GM23338 (cell line): ENCODE results near the gene DRD2. TPM values are rescaled to one million over a fixed set of nuclear protein-coding genes. Genes with fewer than 3 reads are reported as not detected.

Source experiments
- ATAC-seq: fragments of 200-7000 bp; cut with Tn5 transposase; 3 replicates; pipeline ENCODE4 v1.9.1; 2020
- DNase-seq: peaks from one replicate; pipeline ENCODE4 v3.0.0-alpha.2; 2015; ENCODE audit warnings: low spot score
- H2AFZ ChIP-seq: fragments of 200-600 bp; sonication (generic); 2 replicates; pipeline ENCODE4 v1.8.0; 2016; ENCODE audit warnings: antibody characterized with exemption, mild to moderate bottlenecking, moderate library complexity
- H3F3A ChIP-seq: fragments of 200-600 bp; sonication (generic); replicated peaks from 2 replicates; pipeline ENCODE4 v1.8.0; 2017; ENCODE audit warnings: antibody characterized with exemption, mixed run types, low read depth
- H3K27ac ChIP-seq: fragments of 200-600 bp; sonication (generic); 2 replicates; pipeline ENCODE4 v1.6.1; 2016; ENCODE audit warnings: low read depth
- H3K27me3 ChIP-seq: fragments of 200-600 bp; sonication (generic); 2 replicates; pipeline ENCODE4 v1.8.0; 2016; ENCODE audit warnings: mild to moderate bottlenecking, mixed run types, moderate library complexity; ENCODE audit not compliant: insufficient read depth
- H3K36me3 ChIP-seq: fragments of 200-600 bp; sonication (generic); 2 replicates; pipeline ENCODE4 v1.8.0; 2016; ENCODE audit warnings: mild to moderate bottlenecking; ENCODE audit not compliant: insufficient read depth
- H3K4me1 ChIP-seq: fragments of 200-600 bp; sonication (generic); 2 replicates; pipeline ENCODE4 v1.8.0; 2016; ENCODE audit warnings: mild to moderate bottlenecking, moderate library complexity; ENCODE audit not compliant: insufficient read depth
- H3K4me2 ChIP-seq: fragments of 200-600 bp; sonication (generic); 2 replicates; pipeline ENCODE4 v1.7.1; 2017; ENCODE audit warnings: mixed run types
- H3K4me3 ChIP-seq: fragments of 200-600 bp; sonication (generic); 2 replicates; pipeline ENCODE4 v1.6.1; 2016; ENCODE audit warnings: mixed run types
- H3K79me2 ChIP-seq: fragments of 200-600 bp; sonication (generic); replicated peaks from 2 replicates; pipeline ENCODE4 v1.8.0; 2017; ENCODE audit warnings: mild to moderate bottlenecking; ENCODE audit not compliant: insufficient read depth
- H3K9me2 ChIP-seq: fragments of 200-600 bp; sonication (generic); 2 replicates; pipeline ENCODE4 v1.8.0; 2017; ENCODE audit not compliant: insufficient read depth
- H4K20me1 ChIP-seq: fragments of 200-600 bp; sonication (generic); replicated peaks from 2 replicates; pipeline ENCODE4 v1.8.0; 2017; ENCODE audit warnings: mild to moderate bottlenecking; ENCODE audit not compliant: insufficient read depth
- H3K27ac Mint-ChIP-seq: 2 replicates; pipeline ENCODE4 v1.8.0; 2020; ENCODE audit warnings: inconsistent platforms, mild to moderate bottlenecking, moderate library complexity, mixed read lengths
- H3K27me3 Mint-ChIP-seq: 3 replicates; pipeline ENCODE4 v1.8.0; 2022; ENCODE audit warnings: low read depth, mild to moderate bottlenecking, moderate library complexity, mixed read lengths, inconsistent platforms; ENCODE audit not compliant: insufficient read depth, poor library complexity
- H3K36me3 Mint-ChIP-seq: 3 replicates; pipeline ENCODE4 v1.8.0; 2021; ENCODE audit warnings: low read depth, mild to moderate bottlenecking, inconsistent platforms, moderate library complexity, mixed read lengths
- H3K4me1 Mint-ChIP-seq: 3 replicates; pipeline ENCODE4 v1.8.0; 2020; ENCODE audit warnings: mild to moderate bottlenecking, inconsistent platforms, mixed read lengths
- H3K4me3 Mint-ChIP-seq: 3 replicates; pipeline ENCODE4 v1.8.0; 2021; ENCODE audit warnings: moderate library complexity, mild to moderate bottlenecking, inconsistent platforms, mixed read lengths
- H3K9me3 Mint-ChIP-seq: 3 replicates; pipeline ENCODE4 v1.8.0; 2020; ENCODE audit warnings: moderate library complexity, mild to moderate bottlenecking, inconsistent platforms, mixed read lengths
- CREB1 ChIP-seq: fragments of 250-450 bp; sonication (Bioruptor Pico); IDR thresholded peaks from 2 replicates; pipeline ENCODE4 v1.5.0; 2020; ENCODE audit warnings: low read depth, mild to moderate bottlenecking, moderate library complexity
- CTCF ChIP-seq, 2 experiments: fragments of 200-600 bp in 1 of 2; sonication (generic) in 1 of 2; conservative IDR thresholded peaks; 2 replicates each; pipeline versions ENCODE4 v1.5.1 to v1.6.1; 2016 to 2017; ENCODE audit warnings: antibody characterized with exemption in 2 of 2, low read depth in 2 of 2, mild to moderate bottlenecking in 2 of 2, moderate library complexity in 1 of 2
- EZH2 ChIP-seq: fragments of 200-600 bp; sonication (generic); IDR thresholded peaks from one replicate; pipeline ENCODE4 v1.8.0; 2017; ENCODE audit warnings: antibody characterized with exemption, mild to moderate bottlenecking, low read depth; ENCODE audit not compliant: unreplicated experiment
- EZH2phosphoT487 ChIP-seq: fragments of 200-600 bp; sonication (generic); IDR thresholded peaks from one replicate; pipeline ENCODE4 v1.8.1; 2018; ENCODE audit warnings: antibody characterized with exemption; ENCODE audit not compliant: unreplicated experiment
- JUNB ChIP-seq: IDR thresholded peaks from one replicate; pipeline ENCODE4 v1.6.1; 2016; ENCODE audit warnings: antibody characterized with exemption; ENCODE audit not compliant: unreplicated experiment
- POLR2AphosphoS5 ChIP-seq: IDR thresholded peaks from 2 replicates; pipeline ENCODE4 v1.6.1; 2016; ENCODE audit warnings: antibody characterized with exemption, low read depth
- STAT1 ChIP-seq: IDR thresholded peaks from one replicate; pipeline ENCODE4 v1.6.1; 2016; ENCODE audit warnings: antibody characterized with exemption; ENCODE audit not compliant: unreplicated experiment
- ZNF114 ChIP-seq: fragments of 250-450 bp; sonication (Bioruptor Pico); IDR thresholded peaks from 2 replicates; pipeline ENCODE4 v1.5.0; 2020; ENCODE audit warnings: mild to moderate bottlenecking, moderate library complexity
- ZNF331 ChIP-seq: fragments of 250-450 bp; sonication (Bioruptor Pico); IDR thresholded peaks from 2 replicates; pipeline ENCODE4 v1.5.0; 2020; ENCODE audit warnings: low read depth, mild to moderate bottlenecking, moderate library complexity
- polyA plus RNA-seq: library from polyadenylated mRNA; unstranded; fragments of >200 nt; fragmentation: Nextera tagmentation; extraction: Ambion mirVana; gene quantifications from 2 replicates; pipeline ENCODE4 v1.2.1, GENCODE V29; 2016
- total RNA-seq: library from RNA; depleted of rRNA; stranded (reverse); fragments of >200 nt; shearing (Covaris generic); gene quantifications from 2 replicates; pipeline ENCODE4 v1.2.3, GENCODE V29; 2014
- TF ChIP-seq, protein P1 (sequence below): IDR thresholded peaks from 2 replicates; pipeline ENCODE4 v1.6.1; 2016; ENCODE audit warnings: antibody characterized with exemption
- TF ChIP-seq, protein P2 (sequence below): IDR thresholded peaks from one replicate; pipeline ENCODE4 v1.6.1; 2018; ENCODE audit warnings: antibody characterized with exemption; ENCODE audit not compliant: unreplicated experiment

The DRD2 gene
- total and polyA plus RNA-seq, 2 experiments from 2014 or later: 0.21 to 0.66 TPM

- DNase-seq (no peak), ATAC-seq (no peak)
- Histone ChIP-seq H3K36me3 (no peaks in the 10 kb centered on the region), H3K9me2 (0 out of 2 replicates have a peak, but pooled peaks cover 4% of the 10 kb centered on the region), H3K27me3 (no peaks in the 10 kb centered on the region), H4K20me1 (no peaks in the 10 kb centered on the region), H2AFZ (peak overlapping the region; percentile 45; the same call in 1 of the 2 replicates), H3K4me3 (no peak overlapping the region), H3F3A (no peaks in the 10 kb centered on the region), H3K27ac (no peak overlapping the region), H3K4me1 (no peaks in the 10 kb centered on the region), H3K4me2 (no peak overlapping the region), H3K79me2 (no peaks in the 10 kb centered on the region)
- H3K27ac Mint-ChIP-seq: no peak overlapping the region
- no peak overlapping the region for H3K4me3 Mint-ChIP-seq
- 0 out of 3 replicates have a peak, but pooled peaks cover 3% of the 10 kb centered on the region for H3K9me3 Mint-ChIP-seq
- TF ChIP-seq POLR2AphosphoS5: no peak
- TF ChIP-seq ZNF114 (CRISPR knock-in tag): no peak
- TF ChIP-seq, protein P1, sequence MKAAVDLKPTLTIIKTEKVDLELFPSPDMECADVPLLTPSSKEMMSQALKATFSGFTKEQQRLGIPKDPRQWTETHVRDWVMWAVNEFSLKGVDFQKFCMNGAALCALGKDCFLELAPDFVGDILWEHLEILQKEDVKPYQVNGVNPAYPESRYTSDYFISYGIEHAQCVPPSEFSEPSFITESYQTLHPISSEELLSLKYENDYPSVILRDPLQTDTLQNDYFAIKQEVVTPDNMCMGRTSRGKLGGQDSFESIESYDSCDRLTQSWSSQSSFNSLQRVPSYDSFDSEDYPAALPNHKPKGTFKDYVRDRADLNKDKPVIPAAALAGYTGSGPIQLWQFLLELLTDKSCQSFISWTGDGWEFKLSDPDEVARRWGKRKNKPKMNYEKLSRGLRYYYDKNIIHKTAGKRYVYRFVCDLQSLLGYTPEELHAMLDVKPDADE: no peak
- peaks cover 9% of the 10 kb centered on the region; the same call in 2 of the 3 replicates for H3K4me1 Mint-ChIP-seq
- H3K36me3 Mint-ChIP-seq: no peaks in the 10 kb centered on the region
- peaks cover 6% of the 10 kb centered on the region for H3K27me3 Mint-ChIP-seq
These were observed 97.4 kb downstream of the DRD2 start for GRCh38 chr11:113377681-113378412.

DNA sequence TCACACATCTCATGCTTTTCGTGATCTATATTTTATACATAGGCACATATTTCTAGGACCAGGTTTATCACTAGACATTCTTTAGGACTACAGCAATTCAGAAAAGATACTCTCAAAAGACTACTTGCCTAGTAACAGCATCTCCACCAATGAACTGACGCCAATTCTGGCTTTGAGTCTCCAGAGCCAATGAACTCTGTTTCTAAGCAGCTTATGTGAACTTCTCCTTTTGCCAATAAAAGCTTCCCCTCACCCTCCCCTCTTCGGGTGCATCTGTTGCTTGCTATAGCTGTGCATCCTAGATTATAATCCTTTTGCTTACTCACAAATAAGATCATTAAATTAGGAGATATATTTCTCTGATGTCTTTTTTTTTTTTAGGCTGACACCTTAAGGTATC lies 99.0 kb downstream of the DRD2 start:
- H3K27ac Mint-ChIP-seq: no peak overlapping the region
- no peaks in the 10 kb centered on the region for H3K27me3 ChIP-seq
- ATAC-seq: no peak
- TF ChIP-seq CREB1 (no peak), STAT1 (no peak), EZH2 (no peak), POLR2AphosphoS5 (no peak), CTCF (conservative IDR thresholded peaks at IDR 0.05; ENCODE audit: low read depth in 2 of 2) (no peak), ZNF114 (CRISPR knock-in tag) (no peak), ZNF331 (no peak), EZH2phosphoT487 (no peak), JUNB (no peak)
- TF ChIP-seq, protein P1: no peak
- TF ChIP-seq, protein P2, sequence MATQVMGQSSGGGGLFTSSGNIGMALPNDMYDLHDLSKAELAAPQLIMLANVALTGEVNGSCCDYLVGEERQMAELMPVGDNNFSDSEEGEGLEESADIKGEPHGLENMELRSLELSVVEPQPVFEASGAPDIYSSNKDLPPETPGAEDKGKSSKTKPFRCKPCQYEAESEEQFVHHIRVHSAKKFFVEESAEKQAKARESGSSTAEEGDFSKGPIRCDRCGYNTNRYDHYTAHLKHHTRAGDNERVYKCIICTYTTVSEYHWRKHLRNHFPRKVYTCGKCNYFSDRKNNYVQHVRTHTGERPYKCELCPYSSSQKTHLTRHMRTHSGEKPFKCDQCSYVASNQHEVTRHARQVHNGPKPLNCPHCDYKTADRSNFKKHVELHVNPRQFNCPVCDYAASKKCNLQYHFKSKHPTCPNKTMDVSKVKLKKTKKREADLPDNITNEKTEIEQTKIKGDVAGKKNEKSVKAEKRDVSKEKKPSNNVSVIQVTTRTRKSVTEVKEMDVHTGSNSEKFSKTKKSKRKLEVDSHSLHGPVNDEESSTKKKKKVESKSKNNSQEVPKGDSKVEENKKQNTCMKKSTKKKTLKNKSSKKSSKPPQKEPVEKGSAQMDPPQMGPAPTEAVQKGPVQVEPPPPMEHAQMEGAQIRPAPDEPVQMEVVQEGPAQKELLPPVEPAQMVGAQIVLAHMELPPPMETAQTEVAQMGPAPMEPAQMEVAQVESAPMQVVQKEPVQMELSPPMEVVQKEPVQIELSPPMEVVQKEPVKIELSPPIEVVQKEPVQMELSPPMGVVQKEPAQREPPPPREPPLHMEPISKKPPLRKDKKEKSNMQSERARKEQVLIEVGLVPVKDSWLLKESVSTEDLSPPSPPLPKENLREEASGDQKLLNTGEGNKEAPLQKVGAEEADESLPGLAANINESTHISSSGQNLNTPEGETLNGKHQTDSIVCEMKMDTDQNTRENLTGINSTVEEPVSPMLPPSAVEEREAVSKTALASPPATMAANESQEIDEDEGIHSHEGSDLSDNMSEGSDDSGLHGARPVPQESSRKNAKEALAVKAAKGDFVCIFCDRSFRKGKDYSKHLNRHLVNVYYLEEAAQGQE: no peak

More for the DNA sequence above, 99.0 kb downstream of the DRD2 start:
- Mint-ChIP-seq H3K36me3 (no peaks in the 10 kb centered on the region), H3K9me3 (0 out of 3 replicates have a peak, but pooled peaks cover 3% of the 10 kb centered on the region), H3K4me1 (peaks cover 9% of the 10 kb centered on the region; the same call in 2 of the 3 replicates), H3K27me3 (peaks cover 9% of the 10 kb centered on the region), H3K4me3 (no peak overlapping the region)
- H3K9me2 ChIP-seq: 0 out of 2 replicates have a peak, but pooled peaks cover 4% of the 10 kb centered on the region
- no peaks in the 10 kb centered on the region for H3K4me1 ChIP-seq
- no peak overlapping the region for H3K4me3 ChIP-seq
- H3K27ac ChIP-seq: no peak overlapping the region
- H3F3A ChIP-seq: no peaks in the 10 kb centered on the region
- H2AFZ ChIP-seq: no peak overlapping the region
- no peaks in the 10 kb centered on the region for H3K79me2 ChIP-seq
- no peak overlapping the region for H3K4me2 ChIP-seq
- H4K20me1 ChIP-seq: no peaks in the 10 kb centered on the region
- H3K36me3 ChIP-seq: no peaks in the 10 kb centered on the region
- DNase-seq: no peak
